ENCODE results near the gene CCDC182.

- TF ChIP-seq POLR2A (IDR thresholded peaks at IDR 0.05) (no peak), CTCF (IDR thresholded peaks at IDR 0.05) (no peak), POLR2AphosphoS5 (IDR thresholded peaks at IDR 0.05) (no peak)
These were observed 33.2 kb upstream of the CCDC182 start for GRCh38 chr17:57778306-57778705.
